Cardiac fibroblast (primary cell): Measurements from ENCODE around the gene CPVL.

Experiments used
- DNase-seq, 2 donors: peaks; one replicate each; pipeline versions ENCODE4 v3.0.0 to v3.0.0-alpha.2; 2010; ENCODE audit warnings: low read depth in 2 of 2
- H3K4me3 ChIP-seq, 2 donors: replicated peaks in 1 of 2; 1 replicate in 1 of 2; 2 replicates in 1 of 2; pipeline ENCODE4 v1.5.1; 2011; ENCODE audit warnings: low read depth in 2 of 2, low read length in 2 of 2, mild to moderate bottlenecking in 2 of 2, moderate library complexity in 1 of 2
- TF ChIP-seq, protein P1 (sequence below): IDR thresholded peaks from one replicate; pipeline ENCODE4 v1.5.1; 2011; ENCODE audit warnings: low read depth, mild to moderate bottlenecking, low read length, inconsistent platforms

Gene CPVL

GRCh38 chr7:29123626-29124190 is 22.6 kb downstream of the CPVL start:
- H3K4me3 ChIP-seq = no peak overlapping the region
- DNase-seq = no peak
- TF ChIP-seq, protein P1, sequence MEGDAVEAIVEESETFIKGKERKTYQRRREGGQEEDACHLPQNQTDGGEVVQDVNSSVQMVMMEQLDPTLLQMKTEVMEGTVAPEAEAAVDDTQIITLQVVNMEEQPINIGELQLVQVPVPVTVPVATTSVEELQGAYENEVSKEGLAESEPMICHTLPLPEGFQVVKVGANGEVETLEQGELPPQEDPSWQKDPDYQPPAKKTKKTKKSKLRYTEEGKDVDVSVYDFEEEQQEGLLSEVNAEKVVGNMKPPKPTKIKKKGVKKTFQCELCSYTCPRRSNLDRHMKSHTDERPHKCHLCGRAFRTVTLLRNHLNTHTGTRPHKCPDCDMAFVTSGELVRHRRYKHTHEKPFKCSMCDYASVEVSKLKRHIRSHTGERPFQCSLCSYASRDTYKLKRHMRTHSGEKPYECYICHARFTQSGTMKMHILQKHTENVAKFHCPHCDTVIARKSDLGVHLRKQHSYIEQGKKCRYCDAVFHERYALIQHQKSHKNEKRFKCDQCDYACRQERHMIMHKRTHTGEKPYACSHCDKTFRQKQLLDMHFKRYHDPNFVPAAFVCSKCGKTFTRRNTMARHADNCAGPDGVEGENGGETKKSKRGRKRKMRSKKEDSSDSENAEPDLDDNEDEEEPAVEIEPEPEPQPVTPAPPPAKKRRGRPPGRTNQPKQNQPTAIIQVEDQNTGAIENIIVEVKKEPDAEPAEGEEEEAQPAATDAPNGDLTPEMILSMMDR = no peak

DNA sequence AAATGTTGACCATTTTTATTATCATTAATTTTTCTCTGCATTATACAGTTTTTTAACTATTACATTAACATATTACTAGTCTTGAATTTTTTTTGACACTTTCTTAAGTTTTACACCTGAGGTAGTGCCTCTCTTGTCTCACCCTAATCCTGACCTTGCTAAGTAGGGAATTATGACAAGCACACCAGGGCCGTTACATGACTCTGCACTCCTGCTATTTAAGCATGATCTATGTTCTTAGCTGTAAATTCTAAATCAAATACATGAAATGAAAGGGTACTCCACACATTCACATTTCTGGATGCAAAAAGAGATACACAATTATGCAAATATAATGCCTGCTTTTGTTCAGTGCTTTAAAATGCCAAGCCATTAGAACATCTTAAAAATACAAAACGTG is 23.6 kb downstream of the CPVL start:
- TF ChIP-seq, protein P1 = no peak
- DNase-seq = no peak

GRCh38 chr7:29122081-29122480 is 24.3 kb downstream of the CPVL start:
- TF ChIP-seq, protein P1 = no peak

More for the DNA sequence above, 23.6 kb downstream of the CPVL start:
- no peak overlapping the region for H3K4me3 ChIP-seq

GRCh38 chr7:29120955-29121354 is 25.4 kb downstream of the CPVL start:
- TF ChIP-seq, protein P1 = no peak
- DNase-seq = no peak
- no peak overlapping the region for H3K4me3 ChIP-seq

More at GRCh38 chr7:29122081-29122480, 24.3 kb downstream of the CPVL start:
- H3K4me3 ChIP-seq = no peak overlapping the region
- no peak for DNase-seq

DNA sequence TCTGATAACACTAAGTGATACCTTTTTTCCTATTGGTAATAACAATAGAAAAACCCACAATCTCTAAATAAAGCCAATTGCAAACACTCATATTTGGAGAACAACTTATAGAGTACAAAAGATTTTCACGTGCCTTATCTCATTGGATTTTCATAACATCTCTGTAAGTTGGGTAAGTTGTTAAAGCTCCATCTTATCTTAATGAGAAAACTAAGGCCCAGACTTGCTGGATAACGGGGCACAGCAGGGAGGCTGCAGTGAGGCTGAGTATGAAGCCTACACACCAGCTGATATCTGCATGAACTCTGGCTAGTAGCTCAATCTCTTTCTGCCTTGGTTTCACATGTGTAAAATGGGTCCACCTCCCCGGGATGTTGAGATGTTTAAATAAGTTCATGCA is 26.8 kb downstream of the CPVL start:
- TF ChIP-seq, protein P1 = no peak
- H3K4me3 ChIP-seq = no peak overlapping the region
- DNase-seq = no peak

GRCh38 chr7:29116361-29117200 is 29.8 kb downstream of the CPVL start:
- DNase-seq = no peak
- TF ChIP-seq, protein P1 = no peak
- H3K4me3 ChIP-seq = no peak overlapping the region

- TF ChIP-seq, protein P1 = no peak
- H3K4me3 ChIP-seq = no peak overlapping the region
- DNase-seq = no peak
Measured at GRCh38 chr7:29115753-29116152, 30.6 kb downstream of the CPVL start.
